GM19193 (cell line): ENCODE measurements around the gene GIN1.

Experiments used
- POLR2A ChIP-seq: IDR thresholded peaks from 4 replicates; pipeline ENCODE4 v1.6.1; 2011; ENCODE audit not compliant: insufficient read depth, insufficient read length; ENCODE audit errors: extremely low read depth

The GIN1 gene

GRCh38 chr5:103089272-103089671 is 30.7 kb downstream of the GIN1 start:
- TF ChIP-seq POLR2A: no peak

- TF ChIP-seq POLR2A: no peak
Observed at GRCh38 chr5:103086547-103086946, 33.4 kb downstream of the GIN1 start.

- TF ChIP-seq POLR2A: no peak
Observed at GRCh38 chr5:103079796-103080195, 40.1 kb downstream of the GIN1 start.

- TF ChIP-seq POLR2A: no peak
Observed at GRCh38 chr5:103075442-103075841, 44.5 kb downstream of the GIN1 start.

GRCh38 chr5:103066326-103066725 is 53.6 kb downstream of the GIN1 start:
- TF ChIP-seq POLR2A: no peak

- TF ChIP-seq POLR2A: no peak
Observed at GRCh38 chr5:103060424-103060954, 59.4 kb downstream of the GIN1 start.

- TF ChIP-seq POLR2A: no peak
Observed at GRCh38 chr5:103059525-103059924, 60.4 kb downstream of the GIN1 start.

GRCh38 chr5:103057208-103058130 is 62.5 kb downstream of the GIN1 start:
- TF ChIP-seq POLR2A: no peak

- no peak for TF ChIP-seq POLR2A
Observed at GRCh38 chr5:103041071-103041676, 78.8 kb downstream of the GIN1 start.

GRCh38 chr5:103037673-103038455 is 82.1 kb downstream of the GIN1 start:
- TF ChIP-seq POLR2A: no peak

GRCh38 chr5:103036601-103037000 is 83.3 kb downstream of the GIN1 start:
- no peak for TF ChIP-seq POLR2A
